Keratinocyte (primary cell): ENCODE measurements around the gene ANAPC5. TPM values are rescaled to one million over a fixed set of nuclear protein-coding genes. Genes with fewer than 3 reads are reported as not detected.

Experiments
- DNase-seq: peaks from one replicate; pipeline ENCODE4 v3.0.0-alpha.2; 2011; ENCODE audit warnings: low read depth, missing footprints, low spot score
- FAIRE-seq: peaks from 2 replicates; lab custom pipeline; 2011; peaks lifted over from hg19 to GRCh38; lab: Jason Lieb, UNC
- H2AFZ ChIP-seq: 2 replicates; pipeline ENCODE4 v1.6.0; 2012; ENCODE audit warnings: low read length, control low read depth, inconsistent platforms; ENCODE audit not compliant: control insufficient read depth
- H3K27ac ChIP-seq: 2 replicates; pipeline ENCODE4 v1.5.1; 2011; ENCODE audit warnings: low read length; ENCODE audit not compliant: control insufficient read depth, insufficient read depth
- H3K27me3 ChIP-seq: 3 replicates; pipeline ENCODE4 v1.6.0; 2011; ENCODE audit warnings: low read length; ENCODE audit not compliant: control insufficient read depth, insufficient read depth; ENCODE audit errors: extremely low read depth
- H3K36me3 ChIP-seq, 2 experiments: 2 replicates in 1 of 2; 3 replicates in 1 of 2; pipeline ENCODE4 v1.5.1; 2011; ENCODE audit warnings: low read length in 2 of 2, mild to moderate bottlenecking in 1 of 2; ENCODE audit not compliant: control insufficient read depth in 2 of 2, insufficient read depth in 2 of 2; ENCODE audit errors: extremely low read depth in 1 of 2
- H3K4me1 ChIP-seq: 3 replicates; pipeline ENCODE4 v1.5.1; 2011; ENCODE audit warnings: low read length; ENCODE audit not compliant: control insufficient read depth, insufficient read depth; ENCODE audit errors: extremely low read depth
- H3K4me2 ChIP-seq: 3 replicates; pipeline ENCODE4 v1.6.0; 2011; ENCODE audit warnings: low read depth, low read length; ENCODE audit not compliant: control insufficient read depth, insufficient read depth; ENCODE audit errors: extremely low read depth
- H3K4me3 ChIP-seq, 3 experiments: fragments of 200-600 bp in 1 of 3; sonication (generic) in 1 of 3; 2 replicates in 2 of 3; 3 replicates in 1 of 3; pipeline ENCODE4 v1.5.1; 2011 to 2016; ENCODE audit warnings: low read length in 3 of 3, mild to moderate bottlenecking in 3 of 3, control low read depth in 2 of 3, inconsistent platforms in 1 of 3, low read depth in 1 of 3, mixed read lengths in 1 of 3, mixed run types in 1 of 3, moderate library complexity in 1 of 3; ENCODE audit not compliant: control insufficient read depth in 2 of 3, insufficient read depth in 2 of 3; ENCODE audit errors: extremely low read depth in 1 of 3
- H3K79me2 ChIP-seq: 2 replicates; pipeline ENCODE4 v1.6.0; 2012; ENCODE audit warnings: low read length; ENCODE audit not compliant: control insufficient read depth, insufficient read depth
- H3K9ac ChIP-seq: 3 replicates; pipeline ENCODE4 v1.6.0; 2011; ENCODE audit warnings: low read length; ENCODE audit not compliant: control insufficient read depth, insufficient read depth; ENCODE audit errors: extremely low read depth
- H3K9me1 ChIP-seq: 3 replicates; pipeline ENCODE4 v1.6.0; 2011; ENCODE audit warnings: low read length; ENCODE audit not compliant: control insufficient read depth, insufficient read depth; ENCODE audit errors: extremely low read depth
- H3K9me3 ChIP-seq: 2 replicates; pipeline ENCODE4 v1.5.1; 2012; ENCODE audit warnings: low read depth, low read length; ENCODE audit not compliant: control insufficient read depth
- H4K20me1 ChIP-seq: 3 replicates; pipeline ENCODE4 v1.6.0; 2011; ENCODE audit warnings: low read length; ENCODE audit not compliant: control insufficient read depth, insufficient read depth; ENCODE audit errors: extremely low read depth
- CTCF ChIP-seq, 3 experiments: IDR thresholded peaks in 1 of 3; conservative IDR thresholded peaks in 1 of 3; optimal IDR thresholded peaks in 1 of 3; 2 replicates in 2 of 3; 3 replicates in 1 of 3; pipeline versions ENCODE3 to v1.5.1; 2011; ENCODE audit warnings: low read length in 3 of 3, mild to moderate bottlenecking in 3 of 3, moderate library complexity in 2 of 3, control low read depth in 1 of 3, inconsistent platforms in 1 of 3; ENCODE audit not compliant: insufficient read depth in 2 of 3; ENCODE audit errors: extremely low read depth in 1 of 3
- EZH2 ChIP-seq: IDR thresholded peaks from one replicate; pipeline ENCODE4 v1.6.1; 2012; ENCODE audit warnings: inconsistent platforms, mild to moderate bottlenecking, low read length, moderate library complexity
- dilution Hi-C: fragments of 300-500 bp; cut with MboI; formaldehyde crosslinking; loops from one replicate; pipeline ENCODE4 v1.7.0; 2020; ENCODE audit warnings: low sequenced_read_pairs; ENCODE audit not compliant: extremely low pct_ligation_motif_present
- polyA plus RNA-seq, 5 experiments: library from polyadenylated mRNA; depleted of rRNA in 3 of 5; stranded (reverse) in 3 of 5; stranded (forward) in 1 of 5; unstranded in 1 of 5; fragments of >200 nt; gene quantifications; 1 replicate in 1 of 5; 2 replicates in 3 of 5; 3 replicates in 1 of 5; pipeline versions ENCODE4 v1.2.1 to v1.2.3, GENCODE V29; 2011 to 2012; ENCODE audit warnings: missing spikeins in 2 of 5, low read depth in 1 of 5, low replicate concordance in 1 of 5

ANAPC5 gene
- polyA plus RNA-seq, 1 donor (not counting 4 experiments of a cell fraction or from before 2014, with no cell fraction given), result 115 TPM

GRCh38 chr12:121267822-121268221, 84.4 kb downstream of the ANAPC5 start:
- Histone ChIP-seq H3K4me3 (no peak overlapping the region), H3K9me1 (no peaks in the 10 kb centered on the region), H3K9me3 (no peaks in the 10 kb centered on the region), H3K4me1 (no peaks in the 10 kb centered on the region), H3K4me2 (no peak overlapping the region), H3K9ac (no peak overlapping the region), H3K79me2 (no peaks in the 10 kb centered on the region), H2AFZ (no peak overlapping the region), H3K27ac (no peak overlapping the region), H3K36me3 (peaks cover 10 to 24% of the 10 kb centered on the region in 2 experiments), H3K27me3 (no peaks in the 10 kb centered on the region), H4K20me1 (no peaks in the 10 kb centered on the region)
- dilution Hi-C loops, result no loop called here
- FAIRE-seq (no peak), DNase-seq (no peak)
- TF ChIP-seq EZH2, result no peak
- TF ChIP-seq CTCF (optimal IDR thresholded peaks at IDR 0.05 in 1 of 3, IDR thresholded peaks at IDR 0.05 in 1 of 3, conservative IDR thresholded peaks at IDR 0.05 in 1 of 3; ENCODE audit: extremely low read depth in 1 of 3, insufficient read depth in 2 of 3, low read length in 3 of 3), result no peak

- Histone ChIP-seq H3K4me3 (no peak overlapping the region), H2AFZ (no peak overlapping the region), H3K9ac (no peak overlapping the region), H3K27ac (no peak overlapping the region), H4K20me1 (no peaks in the 10 kb centered on the region), H3K27me3 (no peaks in the 10 kb centered on the region), H3K4me2 (no peak overlapping the region), H3K36me3 (peaks cover 8 to 30% of the 10 kb centered on the region in 2 experiments), H3K9me3 (no peaks in the 10 kb centered on the region), H3K79me2 (no peaks in the 10 kb centered on the region), H3K9me1 (no peaks in the 10 kb centered on the region), H3K4me1 (no peaks in the 10 kb centered on the region)
- no peak for DNase-seq
- TF ChIP-seq CTCF (optimal IDR thresholded peaks at IDR 0.05 in 1 of 3, IDR thresholded peaks at IDR 0.05 in 1 of 3, conservative IDR thresholded peaks at IDR 0.05 in 1 of 3; ENCODE audit: extremely low read depth in 1 of 3, insufficient read depth in 2 of 3, low read length in 3 of 3) (no peak), EZH2 (no peak)
- FAIRE-seq, result no peak
- dilution Hi-C loops, result no loop called here
Measured at GRCh38 chr12:121264951-121265515, 87.2 kb downstream of the ANAPC5 start.
